GM21528 (cell line): ENCODE results near the gene KRTAP9-6.
"Not testable (repeated sequence)": the region's sequence is repeated elsewhere in the genome, so short reads cannot be mapped to it uniquely, and the experiment has no call there.

Experiments used
- ATAC-seq: cut with Tn5 transposase; IDR thresholded peaks from one replicate; pipeline ENCODE4 v1.9.1; 2021; ENCODE audit warnings: mild to moderate bottlenecking, moderate library complexity; ENCODE audit not compliant: unreplicated experiment, low FRiP score

The KRTAP9-6 gene

GRCh38 chr17:41267711-41268110 is 2.5 kb downstream of the KRTAP9-6 start:
- no peak for ATAC-seq

GRCh38 chr17:41271323-41271722 is 6.1 kb downstream of the KRTAP9-6 start:
- not testable (repeated sequence) for ATAC-seq

GRCh38 chr17:41271858-41272257 is 6.7 kb downstream of the KRTAP9-6 start:
- ATAC-seq, result no peak

GRCh38 chr17:41275648-41276190 is 10.5 kb downstream of the KRTAP9-6 start, which contains the start of gene KRTAP9-7:
Gene KRTAP9-7, plus strand, starts transcription at chr17:41275698. Its CDS starts 0 bp downstream, at chr17:41275698.
- ATAC-seq, result not testable (repeated sequence)

DNA sequence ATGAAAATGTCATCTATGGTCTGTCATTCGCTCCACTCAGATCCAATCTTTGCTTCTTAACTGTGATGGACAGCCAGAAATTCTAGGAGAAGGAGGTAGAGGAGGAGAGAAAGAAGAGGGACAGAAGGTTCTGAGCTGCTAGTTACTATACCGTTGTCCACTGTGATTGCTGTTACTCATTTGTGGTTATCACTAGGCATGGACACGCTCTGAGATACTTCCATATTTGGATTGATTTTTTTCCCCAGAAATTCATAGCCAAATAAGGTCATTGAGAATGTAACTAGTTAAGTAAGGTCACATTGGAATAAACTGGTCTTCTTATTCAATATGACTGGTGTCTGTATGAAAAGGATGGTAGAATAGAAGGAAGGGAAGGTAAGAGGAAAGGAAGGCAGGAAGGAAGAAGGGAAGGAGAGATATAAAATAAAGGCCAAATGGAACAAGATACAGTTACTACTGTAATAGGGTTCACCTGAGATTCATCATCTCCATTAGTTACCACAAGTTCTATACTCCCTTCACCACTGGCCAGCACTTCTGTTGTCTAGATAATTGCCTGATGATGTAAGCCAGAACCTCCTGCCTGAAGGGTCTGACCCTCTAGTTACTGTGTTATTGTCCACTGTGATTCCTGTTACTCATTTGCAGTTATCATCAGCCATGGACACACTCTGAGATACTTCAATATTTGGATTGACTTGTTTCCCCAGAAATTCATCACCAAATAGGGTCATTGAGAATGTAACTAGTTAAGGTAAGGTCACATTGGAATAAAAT is 13.2 kb downstream of the KRTAP9-6 start:
- no peak for ATAC-seq

GRCh38 chr17:41284043-41284442 is 18.9 kb downstream of the KRTAP9-6 start:
- ATAC-seq, result no peak

DNA sequence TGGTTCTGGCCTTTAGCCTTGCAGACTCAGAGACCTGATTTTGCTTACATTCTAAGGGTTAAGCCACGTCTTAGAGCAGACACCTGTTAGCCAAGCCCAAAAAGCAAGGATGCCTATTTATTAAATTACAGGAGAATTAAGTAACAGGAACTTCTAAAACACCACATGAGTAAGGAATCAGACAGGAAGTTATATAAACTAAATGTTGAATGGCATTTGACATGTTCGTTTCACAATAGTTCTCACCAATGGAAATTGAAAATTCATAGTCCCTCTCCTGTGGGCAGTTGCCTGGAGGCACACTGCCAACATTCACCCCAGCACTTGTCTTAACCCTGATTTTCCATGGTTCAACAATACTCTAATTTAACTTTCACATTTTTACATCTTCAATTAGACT is 19.4 kb downstream of the KRTAP9-6 start:
- no peak for ATAC-seq

DNA sequence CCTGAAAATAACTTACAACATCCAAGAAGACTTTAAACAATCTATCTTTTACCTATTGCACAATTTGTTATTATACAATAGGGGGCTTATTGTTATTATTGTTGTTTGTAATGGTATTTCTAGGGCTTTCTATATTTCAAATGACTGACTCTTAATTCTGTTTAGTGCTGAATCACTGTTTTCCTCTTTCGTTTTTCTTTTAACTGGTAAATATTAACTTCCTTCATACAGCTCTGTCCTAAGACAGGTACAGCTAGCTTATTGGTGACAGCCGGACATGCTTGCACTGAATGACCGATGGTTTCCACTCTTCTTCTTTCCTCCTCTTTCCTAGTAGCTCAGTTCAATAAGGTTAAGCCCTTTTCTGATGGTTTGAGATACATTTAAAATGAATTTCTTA is 21.9 kb downstream of the KRTAP9-6 start:
- ATAC-seq, result no peak

- no peak for ATAC-seq
These were observed 28.8 kb downstream of the KRTAP9-6 start for GRCh38 chr17:41294016-41294415.

DNA sequence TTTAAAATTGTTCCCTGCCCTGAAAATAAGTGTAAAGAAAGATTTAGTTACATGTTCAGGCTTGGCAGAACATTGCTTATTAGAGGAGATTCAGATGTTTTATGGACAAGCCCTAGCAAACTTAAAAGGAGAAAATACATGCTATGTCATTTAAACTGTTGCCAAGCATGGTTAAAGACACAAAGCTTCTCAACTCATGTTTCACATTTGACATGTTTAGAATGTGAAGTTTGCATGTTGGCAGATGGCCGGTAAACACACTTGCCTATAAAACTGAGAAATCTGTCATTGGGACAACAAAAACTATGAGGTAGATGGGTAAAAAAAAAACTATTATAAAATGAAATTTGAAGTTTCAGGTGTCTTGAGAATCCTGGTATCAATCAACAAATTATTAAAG is 31.7 kb downstream of the KRTAP9-6 start:
- no peak for ATAC-seq

DNA sequence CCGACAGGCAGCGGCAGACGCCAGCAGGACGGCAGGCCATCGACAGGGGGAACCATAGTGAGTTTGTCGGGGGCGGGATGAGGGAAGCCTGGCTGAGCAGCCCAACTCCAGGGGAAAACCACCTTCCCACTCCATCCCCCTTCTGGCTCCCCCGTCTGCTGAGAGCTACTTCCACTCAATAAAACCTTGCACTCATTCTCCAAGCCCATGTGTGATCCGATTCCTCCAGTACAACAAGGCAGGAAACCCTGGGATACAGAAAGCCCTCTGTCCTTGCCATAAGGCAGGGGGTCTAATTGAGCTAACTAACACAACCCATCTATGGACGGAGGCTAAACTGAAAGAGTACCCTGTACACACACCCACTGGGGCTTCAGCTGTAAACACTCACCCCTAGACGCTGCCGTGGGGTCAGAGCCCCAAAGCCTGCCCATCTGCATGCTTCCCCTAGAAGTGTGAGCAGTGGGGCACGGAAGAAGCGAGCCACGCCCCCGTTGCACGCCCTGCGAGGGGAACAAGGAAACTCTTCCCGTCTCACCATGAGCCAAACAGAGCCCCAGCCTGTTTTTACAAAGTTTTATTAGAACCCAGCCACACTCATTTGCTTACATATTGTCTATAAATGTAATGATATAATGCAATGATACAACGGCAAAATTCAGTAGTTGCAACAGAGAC is 33.4 kb downstream of the KRTAP9-6 start:
- no peak for ATAC-seq

DNA sequence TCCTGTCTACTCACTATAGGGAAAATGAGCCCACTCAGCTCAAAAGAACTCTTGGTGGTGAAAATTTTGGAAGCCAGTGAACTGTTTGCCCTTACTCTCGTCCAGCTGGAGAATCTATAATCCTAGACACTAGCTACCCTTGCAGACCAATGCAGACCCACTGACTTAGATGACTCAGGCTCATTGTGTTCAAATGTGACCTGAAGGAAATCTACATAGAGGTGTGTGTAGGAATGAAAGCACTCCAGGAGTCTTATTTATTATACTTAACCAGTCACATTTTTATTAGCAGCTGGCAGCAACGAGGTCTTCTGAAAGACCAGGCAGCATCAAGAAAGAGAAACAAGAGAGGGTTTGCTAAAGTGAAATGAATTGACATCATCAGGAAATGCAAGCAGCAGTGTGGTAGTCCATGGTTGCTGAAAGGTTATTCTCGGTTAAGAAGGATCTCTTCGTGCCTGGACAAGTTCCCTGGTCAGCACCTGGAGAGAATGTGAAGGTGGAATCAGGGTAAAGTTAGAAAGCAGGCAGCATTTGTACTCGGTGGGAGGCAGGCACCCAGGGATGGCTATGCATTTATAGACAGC is 36.1 kb downstream of the KRTAP9-6 start:
- ATAC-seq, result no peak

DNA sequence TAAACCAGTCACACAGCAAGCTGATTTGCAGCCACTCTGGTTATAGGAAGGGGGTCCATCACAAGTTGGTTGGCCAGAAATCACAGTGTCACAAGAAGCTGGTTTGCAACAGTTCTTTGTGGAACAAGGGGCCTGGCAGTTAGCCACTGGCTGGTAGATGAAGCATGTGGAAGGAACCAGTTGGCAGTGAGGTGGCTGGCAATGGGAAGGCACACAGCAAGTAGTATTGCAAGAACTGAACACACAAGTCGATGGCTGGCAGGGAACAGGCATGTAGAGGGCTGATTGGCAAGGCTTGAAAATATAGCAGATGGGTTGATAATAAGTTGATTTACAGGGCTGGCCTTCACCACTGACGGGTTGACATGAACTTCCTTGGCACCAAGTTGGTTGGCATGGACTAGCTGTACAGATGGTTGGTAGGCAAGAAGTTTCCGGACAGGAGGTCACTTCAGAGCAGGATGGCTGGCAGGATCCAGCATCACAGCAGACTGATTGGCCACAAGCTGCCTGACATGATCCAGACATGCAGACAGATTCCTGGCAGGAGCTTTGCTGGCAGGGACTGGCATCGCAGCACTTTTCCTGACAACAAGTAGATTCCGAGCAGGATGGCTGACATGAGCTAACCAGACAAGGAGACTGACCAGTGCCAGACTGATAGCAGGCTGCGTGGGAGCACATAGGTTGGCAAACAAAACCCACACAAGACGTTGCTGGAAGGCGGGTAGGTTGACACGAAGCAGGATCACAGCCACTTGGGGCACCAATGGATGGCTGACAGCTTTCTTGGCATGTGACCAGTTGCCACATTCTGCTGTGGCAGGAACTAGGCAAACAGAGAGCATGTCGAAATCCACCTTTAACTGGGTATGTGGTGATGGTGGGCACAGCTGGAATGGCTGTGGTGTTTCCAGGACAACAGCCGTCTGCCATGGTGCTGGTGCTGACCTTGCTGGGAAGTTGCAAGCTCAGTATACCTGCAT is 37.0 kb downstream of the KRTAP9-6 start, which contains the start of gene KRTAP29-1:
Gene KRTAP29-1, minus strand, starts transcription at position 936 of the 986 bp plus-strand sequence. Its CDS starts 0 bp downstream, at position 936.
- ATAC-seq, result no peak

GRCh38 chr17:41302981-41303380 is 37.8 kb downstream of the KRTAP9-6 start:
- ATAC-seq, result no peak

DNA sequence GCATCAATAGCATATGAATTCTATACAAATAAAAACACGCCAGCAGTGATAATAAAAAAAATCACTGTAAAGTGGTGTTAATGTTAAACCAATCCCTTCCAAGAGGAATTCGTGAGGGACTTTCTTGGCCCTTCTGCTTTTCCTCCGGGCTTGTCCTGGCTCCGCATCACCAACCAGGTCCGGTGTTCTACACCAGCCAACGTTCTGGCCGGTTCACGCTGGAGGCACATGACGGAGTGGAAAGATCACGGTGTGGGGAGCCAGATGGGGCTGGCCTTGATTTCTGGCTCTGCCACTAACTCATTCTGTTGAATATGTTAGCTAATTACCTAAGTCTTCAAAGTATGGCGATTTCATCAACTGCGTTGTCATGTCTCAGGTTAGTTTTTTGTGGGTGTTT is 38.9 kb downstream of the KRTAP9-6 start:
- ATAC-seq, result no peak

- ATAC-seq, result no peak
These were observed 42.5 kb downstream of the KRTAP9-6 start for GRCh38 chr17:41307647-41308046.

DNA sequence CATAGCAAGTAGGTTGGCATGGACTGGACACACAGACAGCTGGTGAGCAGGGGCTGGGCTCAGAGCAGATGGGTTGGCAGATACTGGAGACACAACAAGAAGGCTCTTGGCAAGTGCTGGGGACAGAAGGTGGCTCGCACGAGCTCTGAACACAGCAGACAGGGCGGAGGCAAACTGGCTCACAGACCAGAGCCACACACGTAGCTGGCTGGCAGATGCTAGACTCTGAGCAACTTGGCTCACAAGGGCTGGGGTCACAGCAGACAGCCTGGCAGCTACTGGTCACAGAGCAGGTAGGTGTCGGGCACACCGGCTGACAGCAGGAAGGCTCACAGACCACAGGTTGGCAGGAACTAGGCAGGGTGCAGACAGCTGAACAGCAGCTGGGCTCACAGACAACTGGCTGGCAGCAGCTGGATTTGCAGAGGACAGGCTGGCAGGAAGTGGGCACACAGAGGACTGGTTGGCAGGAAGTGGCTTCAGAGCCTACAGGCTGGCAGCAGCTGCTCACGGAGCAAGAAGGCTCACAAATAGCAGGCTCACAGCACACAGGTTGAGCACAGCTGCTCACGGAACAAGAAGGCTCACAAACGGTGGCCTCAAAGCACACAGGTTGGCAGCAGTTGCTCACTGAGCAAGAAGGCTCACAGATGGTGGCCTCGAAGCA is 43.2 kb downstream of the KRTAP9-6 start:
- ATAC-seq, result no peak

DNA sequence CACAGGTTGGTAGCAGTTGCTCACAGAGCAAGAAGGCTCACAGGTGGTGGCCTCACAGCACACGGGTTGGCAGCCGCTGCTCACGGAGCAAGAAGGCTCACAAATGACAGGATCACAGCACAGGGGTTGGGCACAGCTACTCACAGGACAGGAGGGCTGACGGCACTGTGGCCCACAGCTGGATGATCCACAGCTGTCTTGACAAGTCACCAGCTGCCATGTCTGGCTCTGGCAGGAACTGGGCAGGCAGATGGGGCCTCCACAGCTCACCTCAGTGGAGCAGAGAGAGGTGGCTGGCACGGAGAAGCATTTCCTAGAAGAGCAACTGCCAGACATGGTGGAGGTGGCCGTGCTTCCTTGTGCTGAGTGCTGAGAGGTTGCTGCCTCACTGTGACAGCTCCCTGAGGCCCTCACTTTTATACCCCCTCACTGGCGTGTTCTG is 43.8 kb downstream of the KRTAP9-6 start, which contains the start of gene KRTAP16-1:
Gene KRTAP16-1, minus strand, starts transcription at position 392 of the 442 bp plus-strand sequence. Its CDS starts 56 bp downstream, at position 336.
- no peak for ATAC-seq

- no peak for ATAC-seq
These were observed 45.9 kb downstream of the KRTAP9-6 start for GRCh38 chr17:41311111-41311510.
